Activated CD8-positive, alpha-beta memory T cell treated with anti-CD3 and anti-CD28 coated beads for 36 hours (primary cell): ENCODE measurements around the gene DVL1. TPM values are rescaled to one million over a fixed set of nuclear protein-coding genes. Genes with fewer than 3 reads are reported as not detected.

Experiments
- CTCF ChIA-PET: fragments of 350-600 bp; sonication (Branson Sonifier 250); formaldehyde crosslinking; loops from one replicate; lab custom pipeline; 2021; ENCODE audit warnings: antibody characterized with exemption; lab: Charles Lee
- POLR2A ChIA-PET: fragments of 350-600 bp; sonication (Branson Sonifier 250); formaldehyde crosslinking; loops from one replicate; lab custom pipeline; 2021; ENCODE audit warnings: antibody characterized with exemption; lab: Charles Lee
- total RNA-seq, 2 experiments: library from RNA; stranded (reverse); gene quantifications; one replicate each; pipeline ENCODE4 v1.2.3, GENCODE V29; 2021

Gene DVL1
- total RNA-seq, 2 experiments from 2014 or later: 43.8 to 45.2 TPM

GRCh38 chr1:1299686-1300351 lies 49.4 kb downstream of the DVL1 start:
- CTCF ChIA-PET: interaction anchor here (2.3 kb wide), 1 partner anchor 8 kb away, joined by 9 read pairs; no protein-coding TSS in a partner anchor
- POLR2A ChIA-PET: no interaction called here

GRCh38 chr1:1298861-1299685 lies 50.1 kb downstream of the DVL1 start:
- POLR2A ChIA-PET: no interaction called here
- CTCF ChIA-PET: no interaction called here

- POLR2A ChIA-PET: no interaction called here
- CTCF ChIA-PET: no interaction called here
Measured at GRCh38 chr1:1297802-1298424, 51.3 kb downstream of the DVL1 start.

GRCh38 chr1:1296070-1297061 lies 52.9 kb downstream of the DVL1 start:
- ChIA-PET POLR2A (no interaction called here), CTCF (interaction anchor here (1.9 kb wide), 1 partner anchor 174 kb away, joined by 5 read pairs; no protein-coding TSS in a partner anchor)

- POLR2A ChIA-PET: no interaction called here
- CTCF ChIA-PET: interaction anchor here (1.1 to 1.9 kb wide), 2 partner anchors 142 to 173 kb away, joined by 3 to 5 read pairs; no protein-coding TSS in a partner anchor
Measured at GRCh38 chr1:1295154-1295923, 53.9 kb downstream of the DVL1 start.

- ChIA-PET POLR2A (no interaction called here), CTCF (interaction anchor here (1.1 to 1.9 kb wide), 2 partner anchors 143 to 172 kb away, joined by 3 to 5 read pairs; no protein-coding TSS in a partner anchor)
Measured at GRCh38 chr1:1294250-1294890, 54.8 kb downstream of the DVL1 start.

- ChIA-PET POLR2A (no interaction called here), CTCF (no interaction called here)
Measured at GRCh38 chr1:1293263-1294249, 55.7 kb downstream of the DVL1 start.

- ChIA-PET POLR2A (no interaction called here), CTCF (no interaction called here)
Measured at GRCh38 chr1:1292851-1293250, 56.4 kb downstream of the DVL1 start.

- POLR2A ChIA-PET: interaction anchor here (1.0 kb wide), 1 partner anchor 19 kb away, joined by 3 read pairs; the partner anchor contains the start of gene UBE2J2
- CTCF ChIA-PET: interaction anchor here (0.7 to 2.8 kb wide), 11 partner anchors 8 to 260 kb away, joined by 3 to 41 read pairs (median 3); partner anchors contain the start of gene UBE2J2
Measured at GRCh38 chr1:1292442-1292779, 56.8 kb downstream of the DVL1 start.

- POLR2A ChIA-PET: interaction anchor here (1.0 kb wide), 1 partner anchor 18 kb away, joined by 3 read pairs; the partner anchor contains the start of gene UBE2J2
- CTCF ChIA-PET: interaction anchor here (0.7 to 2.8 kb wide), 17 partner anchors 9 to 307 kb away, joined by 3 to 41 read pairs (median 3); partner anchors contain the start of gene UBE2J2
Measured at GRCh38 chr1:1291548-1292441, 57.4 kb downstream of the DVL1 start.

- ChIA-PET CTCF (interaction anchor here (1.0 to 2.8 kb wide), 13 partner anchors 10 to 307 kb away, joined by 3 to 41 read pairs (median 5); partner anchors contain the start of gene UBE2J2), POLR2A (interaction anchor here (1.0 kb wide), 1 partner anchor 18 kb away, joined by 3 read pairs; the partner anchor contains the start of gene UBE2J2)
Measured at GRCh38 chr1:1291023-1291528, 58.1 kb downstream of the DVL1 start.

GRCh38 chr1:1290238-1290731 lies 58.9 kb downstream of the DVL1 start:
- ChIA-PET POLR2A (interaction anchor here (0.7 kb wide), 1 partner anchor 39 kb away, joined by 3 read pairs; no protein-coding TSS in a partner anchor), CTCF (interaction anchor here (1.0 to 2.8 kb wide), 7 partner anchors 169 to 306 kb away, joined by 3 to 41 read pairs (median 4); no protein-coding TSS in a partner anchor)

GRCh38 chr1:1287288-1288110 lies 61.7 kb downstream of the DVL1 start:
- POLR2A ChIA-PET: no interaction called here
- CTCF ChIA-PET: no interaction called here
